Activated naive CD4-positive, alpha-beta T cell treated with Interleukin-2 at 50 U/mL for 16 hours (primary cell): ENCODE results near the gene CD52.

Experiments
- DNase-seq: peaks from one replicate; pipeline ENCODE4 v3.0.0-alpha.2; 2020

Gene CD52

DNA sequence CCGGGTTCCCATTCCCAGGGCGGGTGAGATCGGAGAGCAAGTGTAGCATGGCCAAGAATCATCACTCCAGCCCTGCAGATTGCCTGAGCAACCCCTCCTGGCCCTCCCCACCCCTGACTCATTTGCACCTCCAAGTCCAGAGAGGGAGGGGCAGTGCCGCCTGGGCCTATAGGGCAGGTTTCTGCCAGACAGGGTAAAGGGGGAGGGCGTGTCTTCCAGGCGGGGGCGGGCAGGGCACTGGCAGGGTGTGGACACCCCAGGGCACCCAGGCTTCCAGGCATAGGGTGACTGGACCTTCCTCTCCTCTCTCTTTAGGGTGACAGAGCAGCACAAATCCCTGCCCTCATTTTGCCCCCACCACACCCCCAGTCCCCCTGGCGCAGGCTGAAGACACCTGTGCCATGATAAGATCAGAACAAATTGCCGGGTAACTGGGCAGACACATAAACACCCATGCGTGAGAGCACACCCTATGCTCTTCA lies 39.4 kb downstream of the CD52 start:
- no peak for DNase-seq

DNA sequence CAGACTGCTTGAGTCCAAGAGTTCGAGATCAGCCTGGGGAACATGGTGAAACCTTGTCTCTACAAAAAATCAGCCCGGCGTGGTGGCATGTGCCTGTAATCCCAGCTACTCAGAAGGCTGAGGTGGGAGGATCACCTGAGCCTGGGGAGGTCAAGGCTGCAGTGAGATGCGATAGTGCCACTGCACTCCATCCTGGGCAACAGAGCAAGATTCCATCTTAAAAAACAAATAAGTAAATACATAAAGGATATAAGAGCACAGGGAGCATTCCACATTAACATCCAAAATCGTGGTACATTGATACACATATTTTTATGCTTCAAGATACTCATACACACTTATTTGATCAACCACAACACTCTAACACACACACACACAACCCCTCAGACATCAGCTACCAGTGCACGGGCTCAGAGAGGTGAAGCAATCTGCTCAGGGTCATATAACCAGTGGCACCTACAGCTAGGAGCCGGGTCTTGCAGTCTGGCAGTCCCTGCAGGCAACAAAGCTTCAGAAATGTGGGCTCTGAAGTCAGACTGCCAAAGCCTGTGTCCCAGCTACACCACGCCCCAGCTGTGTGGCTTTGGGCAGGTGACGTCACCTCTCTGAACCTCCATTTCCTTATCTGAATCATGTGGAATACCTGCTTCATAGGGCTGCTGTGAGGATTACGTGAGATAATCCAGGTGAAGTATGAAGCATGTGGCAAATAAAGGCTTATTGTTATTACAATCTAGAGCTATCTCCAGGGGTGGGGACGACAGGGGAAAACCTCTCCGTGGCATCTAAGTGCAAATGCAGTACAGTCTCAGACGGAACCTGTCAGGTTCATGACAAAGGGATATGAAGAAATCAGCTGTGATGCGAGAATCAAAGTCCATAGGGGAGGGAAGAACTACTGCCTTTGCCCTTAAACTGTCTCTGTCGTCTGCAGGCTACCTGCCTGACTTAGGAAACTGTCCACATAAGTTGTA lies 40.9 kb downstream of the CD52 start:
- peak; percentile 75 for DNase-seq

DNA sequence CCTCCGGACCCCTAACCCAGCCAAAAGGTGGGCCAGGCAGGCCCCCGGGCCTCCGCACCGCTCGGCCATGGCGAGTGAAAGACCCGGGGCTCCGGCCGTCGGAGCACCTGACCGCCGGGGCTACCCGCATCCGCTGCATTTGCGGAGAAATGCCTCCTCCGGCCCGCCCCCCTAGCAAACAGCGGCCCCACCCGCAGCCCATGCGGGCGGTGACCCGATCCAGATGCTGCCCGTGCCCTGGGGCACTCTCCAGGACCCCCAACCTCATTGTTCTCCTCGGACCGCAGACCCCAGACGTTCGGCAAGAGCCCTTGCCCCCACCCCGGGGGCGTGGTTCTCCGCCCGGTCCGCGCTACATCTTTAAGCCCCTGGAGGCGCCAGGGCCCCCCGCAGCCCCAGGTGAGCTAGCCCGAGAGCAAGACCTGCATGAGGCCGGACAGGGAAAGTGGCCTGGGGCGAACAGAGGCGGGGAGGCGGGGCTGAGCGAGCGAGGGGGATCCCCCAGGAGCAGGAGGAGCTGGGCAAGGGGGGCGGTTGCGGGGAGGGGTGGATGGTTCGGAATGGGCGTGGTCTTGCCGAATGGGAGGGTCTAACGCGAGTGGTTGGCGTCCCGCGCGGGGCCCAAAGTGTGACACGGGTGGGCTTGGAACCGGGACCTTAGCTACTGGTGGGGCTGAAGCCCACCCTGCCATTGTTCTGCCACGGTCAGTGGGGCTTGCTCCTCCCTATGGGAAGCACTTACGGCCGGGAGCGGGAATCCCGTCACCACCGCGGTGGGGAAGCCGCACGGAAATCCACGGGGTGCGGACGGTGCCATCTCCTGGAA lies 42.4 kb downstream of the CD52 start:
- DNase-seq = peak; percentile 55

DNA sequence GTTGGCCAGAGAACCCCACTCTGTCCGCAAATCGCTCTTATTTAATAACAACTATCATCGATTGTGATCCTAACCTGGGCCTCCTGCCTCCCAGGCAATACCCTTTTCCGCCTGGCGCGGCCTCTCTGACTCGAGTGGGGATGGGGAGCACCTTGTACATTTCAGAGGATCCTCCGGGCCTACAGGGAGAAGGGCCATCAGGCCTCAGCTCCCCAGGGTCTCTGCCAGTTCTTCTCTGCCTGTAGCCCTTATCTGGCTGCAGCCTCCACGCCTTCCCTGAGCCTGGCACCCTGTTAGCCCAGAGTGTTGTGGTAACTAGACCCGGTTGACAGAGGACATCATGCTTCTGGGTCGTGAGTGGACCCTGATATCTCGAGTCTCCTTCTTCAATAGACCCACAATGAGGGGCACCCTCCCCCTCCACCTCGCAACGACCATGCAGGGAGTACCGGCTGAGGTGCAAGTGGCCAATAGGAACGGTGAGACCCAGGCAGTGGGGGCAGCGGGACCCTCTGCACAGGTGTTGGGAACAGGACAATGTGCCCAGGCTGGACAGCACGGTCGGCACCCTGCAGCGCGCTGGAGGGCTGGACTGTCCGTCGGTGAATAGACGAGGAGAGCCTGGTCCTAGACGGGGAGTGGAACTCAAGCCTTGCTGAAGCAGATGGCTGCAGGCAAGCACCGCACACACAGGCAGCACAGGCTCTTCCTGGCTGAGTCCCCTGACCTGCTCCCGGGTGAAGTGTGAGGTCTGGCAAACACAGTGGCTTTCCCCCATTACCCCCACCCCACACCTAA lies 43.2 kb downstream of the CD52 start:
- no peak for DNase-seq

DNA sequence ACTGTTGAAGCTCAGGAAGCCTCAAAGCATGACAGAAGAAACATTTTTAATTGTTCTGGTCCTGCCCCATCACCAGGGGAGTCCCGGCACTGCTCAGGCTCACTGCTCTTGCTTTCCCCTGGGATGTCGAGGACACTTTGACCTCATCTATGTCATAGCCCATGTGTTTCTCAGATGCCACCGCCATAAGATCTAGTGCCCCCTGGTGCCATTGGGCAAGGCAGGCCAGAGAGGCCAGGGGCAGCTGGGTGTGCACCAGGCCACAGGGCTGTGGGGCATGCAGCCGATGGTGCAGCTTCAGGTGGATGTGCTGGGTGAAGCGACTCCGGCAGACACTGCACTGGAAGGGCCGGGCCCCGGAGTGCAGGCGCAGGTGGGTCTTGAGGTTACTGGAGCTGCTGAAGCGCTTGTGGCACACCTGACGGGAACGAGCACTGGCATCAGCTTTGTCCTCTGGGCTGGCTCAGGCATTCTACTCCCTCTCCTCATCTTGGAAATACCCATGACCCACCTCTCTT lies 43.9 kb downstream of the CD52 start:
- DNase-seq = no peak

DNA sequence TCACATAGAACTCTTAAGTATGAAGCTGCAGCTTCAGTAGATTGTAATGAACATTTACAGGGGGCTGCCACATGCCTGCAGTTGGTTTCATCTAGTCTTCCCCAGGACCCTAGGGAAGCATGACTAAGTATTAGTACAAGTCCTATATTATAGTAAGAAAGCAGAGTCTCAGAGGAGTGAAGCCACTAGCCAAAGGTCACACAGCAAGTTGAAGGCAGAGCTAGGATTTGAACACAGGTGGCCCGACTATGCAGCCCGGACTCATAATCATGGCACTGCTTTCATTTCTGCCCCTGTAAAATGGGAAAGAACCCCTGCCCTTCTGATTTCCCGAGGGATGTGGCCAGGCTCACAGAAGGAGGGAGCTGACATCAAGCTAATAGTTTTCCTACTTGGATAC lies 44.6 kb downstream of the CD52 start:
- DNase-seq = no peak

DNA sequence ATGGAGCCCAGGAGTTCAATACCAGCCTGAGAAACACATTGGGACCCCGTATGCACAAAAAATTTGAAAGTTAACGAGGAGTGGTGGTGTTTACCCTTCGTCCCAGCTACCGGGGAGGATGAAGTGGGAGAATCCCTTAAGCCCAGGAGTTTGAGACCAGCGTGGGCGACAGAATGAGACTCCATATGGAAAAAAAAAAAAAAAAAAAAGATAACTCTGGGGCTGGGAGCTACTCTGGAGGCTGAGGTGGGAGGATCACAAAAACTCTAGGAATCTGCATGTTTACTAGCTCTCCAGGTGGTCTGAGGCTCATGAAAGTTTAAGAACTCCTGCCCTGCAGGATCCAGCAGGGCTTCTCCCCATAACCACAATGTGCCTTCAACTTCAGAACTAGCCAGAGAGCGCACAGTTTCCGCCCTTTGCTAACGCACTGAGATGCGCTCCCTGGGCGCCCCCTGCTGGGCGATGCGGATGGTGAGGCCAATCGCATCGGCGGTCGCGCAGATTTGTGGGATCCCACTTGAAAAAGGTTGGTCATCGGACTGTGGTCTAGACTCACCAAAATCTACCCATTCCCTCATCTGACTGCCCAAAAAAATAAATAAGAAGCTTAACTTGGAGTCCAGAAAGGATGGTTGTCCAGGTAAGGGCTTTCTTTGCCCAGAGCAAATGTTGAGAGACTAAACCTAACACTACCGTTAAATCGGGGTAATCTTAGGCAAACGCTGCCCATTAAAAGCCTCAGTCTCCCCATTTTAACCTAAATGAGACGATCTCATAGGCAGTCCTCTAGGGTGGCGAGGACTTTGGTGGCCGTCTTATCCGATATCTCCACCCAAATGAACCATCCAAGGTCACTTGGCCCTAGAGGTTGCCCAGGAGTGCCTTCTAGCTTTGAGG lies 46.0 kb downstream of the CD52 start:
- DNase-seq = peak; percentile 85

DNA sequence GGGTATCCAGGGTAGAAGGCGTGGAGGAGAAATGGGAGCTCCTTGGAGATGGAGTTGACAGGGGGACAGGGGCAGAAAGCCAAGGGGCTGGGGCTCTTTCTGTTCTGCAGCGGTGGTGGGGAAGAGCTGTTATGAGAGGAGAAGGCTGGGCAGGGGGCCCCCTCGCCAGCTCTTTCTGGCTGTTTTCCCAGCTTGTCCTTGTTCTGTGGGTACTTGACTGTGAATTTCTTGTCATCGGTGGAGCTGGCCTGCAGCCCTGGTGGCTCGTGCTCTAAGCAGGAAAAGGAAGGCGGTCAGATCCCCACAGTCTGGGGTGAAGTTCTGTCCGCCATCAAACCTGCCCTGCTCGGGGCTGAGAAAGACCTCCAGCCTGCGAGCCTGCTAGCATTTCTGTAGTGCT lies 47.2 kb downstream of the CD52 start:
- DNase-seq = no peak

DNA sequence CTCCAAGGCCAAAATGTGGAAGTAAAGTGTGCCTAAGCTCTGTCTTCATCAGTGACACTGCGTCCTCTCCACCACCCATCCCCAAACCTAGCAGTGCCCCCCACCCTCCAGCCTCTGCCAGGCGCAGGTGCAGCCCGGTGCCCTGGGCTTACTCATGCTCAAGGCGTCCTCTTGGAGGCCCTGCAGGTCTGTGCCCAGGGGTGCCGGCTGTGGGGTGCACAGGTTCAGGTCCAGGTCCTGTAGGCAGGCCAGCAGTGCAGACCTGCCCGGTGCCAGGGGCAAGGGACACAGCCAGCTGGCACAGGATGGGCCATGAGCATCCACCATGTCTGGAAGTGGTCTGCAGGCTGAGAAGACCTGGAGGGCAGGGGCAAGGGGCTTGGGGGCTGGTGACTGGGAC lies 49.7 kb downstream of the CD52 start:
- DNase-seq = no peak

DNA sequence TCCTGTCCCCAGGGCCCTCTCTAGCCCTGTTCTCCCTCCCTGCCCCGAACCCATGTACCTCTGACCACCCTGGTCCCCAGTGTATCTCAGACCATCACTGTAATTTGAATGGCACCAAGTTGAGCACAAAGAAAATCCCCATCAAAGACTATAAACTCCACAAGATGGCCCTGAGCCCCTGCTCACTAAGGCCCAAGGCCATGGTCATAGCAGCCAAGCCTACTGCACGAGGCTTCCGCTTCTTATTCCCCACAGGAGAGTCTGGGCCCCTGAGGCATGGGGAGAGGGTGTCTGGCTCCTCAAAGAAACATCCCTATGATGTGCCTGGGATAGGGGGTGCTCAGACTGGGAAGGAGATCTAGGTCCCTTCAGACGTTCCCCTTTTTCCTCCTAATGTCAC lies 50.2 kb downstream of the CD52 start:
- DNase-seq = no peak

DNA sequence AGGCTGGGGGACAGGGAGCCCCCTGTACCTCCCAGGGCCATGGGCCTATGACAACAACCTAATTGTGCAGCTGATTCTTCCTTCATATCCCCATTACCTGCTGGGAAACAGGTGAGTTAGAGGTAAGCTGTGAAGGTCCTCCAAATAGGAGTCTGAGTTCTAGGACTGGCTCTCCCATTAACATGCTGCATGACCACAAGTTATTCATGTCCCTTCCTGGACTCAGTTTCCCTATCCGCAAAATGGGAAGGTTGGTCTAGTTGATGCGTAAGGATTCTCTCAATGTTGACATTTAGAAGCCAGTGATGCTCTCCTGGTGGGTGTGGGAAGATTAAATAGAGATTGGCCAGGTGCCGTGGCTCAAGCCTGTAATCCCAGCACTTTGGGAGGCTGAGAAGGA lies 50.7 kb downstream of the CD52 start:
- no peak for DNase-seq
